HG02588 (cell line): Measurements from ENCODE around the gene NOSTRIN.
"Not testable (repeated sequence)": the region's sequence is repeated elsewhere in the genome, so short reads cannot be mapped to it uniquely, and the experiment has no call there.

ENCODE experiments used
- ATAC-seq: cut with Tn5 transposase; IDR thresholded peaks from one replicate; pipeline ENCODE4 v1.9.1; 2021; ENCODE audit warnings: mild to moderate bottlenecking, moderate library complexity; ENCODE audit not compliant: unreplicated experiment

NOSTRIN gene

GRCh38 chr2:168789776-168790175, 12.7 kb upstream of the NOSTRIN start:
- ATAC-seq, result no peak

GRCh38 chr2:168790226-168790902, 12.1 kb upstream of the NOSTRIN start:
- ATAC-seq, result no peak

- ATAC-seq, result not testable (repeated sequence)
Measured at GRCh38 chr2:168791140-168791539, 11.3 kb upstream of the NOSTRIN start.

- ATAC-seq, result no peak
Measured at GRCh38 chr2:168793596-168793995, 8.8 kb upstream of the NOSTRIN start.

GRCh38 chr2:168794968-168795367, 7.5 kb upstream of the NOSTRIN start:
- ATAC-seq, result no peak

- ATAC-seq, result no peak
Measured at GRCh38 chr2:168796090-168796577, 6.3 kb upstream of the NOSTRIN start.

- ATAC-seq, result no peak
Measured at GRCh38 chr2:168796583-168797285, 5.7 kb upstream of the NOSTRIN start.

GRCh38 chr2:168797286-168797655, 5.2 kb upstream of the NOSTRIN start:
- no peak for ATAC-seq

GRCh38 chr2:168798076-168798887, 4.2 kb upstream of the NOSTRIN start:
- no peak for ATAC-seq

- no peak for ATAC-seq
Measured at GRCh38 chr2:168798888-168799410, 3.5 kb upstream of the NOSTRIN start.

- ATAC-seq, result no peak
Measured at GRCh38 chr2:168801471-168801870, 966 bp upstream of the NOSTRIN start.

- no peak for ATAC-seq
Measured at GRCh38 chr2:168802859-168803725, 655 bp downstream of the NOSTRIN start.

- ATAC-seq, result no peak
Measured at GRCh38 chr2:168804214-168804613, 1.8 kb downstream of the NOSTRIN start.

- no peak for ATAC-seq
Measured at GRCh38 chr2:168805615-168806014, 3.2 kb downstream of the NOSTRIN start.

- ATAC-seq, result no peak
Measured at GRCh38 chr2:168809537-168809936, 7.1 kb downstream of the NOSTRIN start.

GRCh38 chr2:168810235-168810634, 7.8 kb downstream of the NOSTRIN start:
- ATAC-seq, result no peak

- no peak for ATAC-seq
Measured at GRCh38 chr2:168811696-168812095, 9.3 kb downstream of the NOSTRIN start.

- ATAC-seq, result no peak
Measured at GRCh38 chr2:168814046-168814445, 11.6 kb downstream of the NOSTRIN start.

GRCh38 chr2:168814939-168815907, 12.8 kb downstream of the NOSTRIN start:
- ATAC-seq, result no peak
